ENCODE data around the gene SAMD13.

SAMD13 gene

DNA sequence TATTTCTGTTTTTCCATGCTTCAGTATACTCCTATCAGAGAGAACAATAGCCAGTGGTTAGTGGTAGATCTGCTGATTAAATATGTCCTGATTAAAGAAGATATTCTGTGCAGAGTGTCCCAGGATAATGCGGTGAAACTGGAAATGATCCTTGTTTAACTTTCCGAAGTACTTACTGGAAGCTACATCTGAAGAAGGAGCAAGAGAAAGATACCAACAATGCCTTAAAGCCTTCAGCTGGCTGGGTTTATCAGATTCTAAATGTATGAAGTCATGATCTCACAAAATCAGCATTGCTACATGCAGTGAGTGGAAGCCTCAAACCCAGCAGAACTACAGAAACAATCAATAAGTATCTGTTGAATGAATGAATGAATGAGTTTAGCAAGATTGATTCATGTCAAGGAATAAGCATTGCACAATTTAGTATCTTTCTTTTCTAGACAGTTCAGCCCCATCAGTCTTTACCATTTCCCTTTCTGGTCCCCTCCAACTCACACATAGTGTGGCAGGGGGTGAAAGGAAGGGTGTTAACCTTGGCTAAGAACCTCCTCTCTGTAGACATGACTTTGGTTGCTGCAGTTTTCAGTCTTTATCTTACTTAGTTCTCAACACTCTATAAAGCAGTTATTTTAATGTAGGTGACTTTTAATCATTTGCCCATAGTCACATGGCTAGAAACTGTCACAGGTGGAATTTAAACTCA lies 72.1 kb downstream of the SAMD13 start:
- DNase-seq (ENCODE audit: low spot score), result no peak

GRCh38 chr1:84374991-84375696 lies 73.6 kb downstream of the SAMD13 start:
- no peak for DNase-seq (ENCODE audit: low spot score)

DNA sequence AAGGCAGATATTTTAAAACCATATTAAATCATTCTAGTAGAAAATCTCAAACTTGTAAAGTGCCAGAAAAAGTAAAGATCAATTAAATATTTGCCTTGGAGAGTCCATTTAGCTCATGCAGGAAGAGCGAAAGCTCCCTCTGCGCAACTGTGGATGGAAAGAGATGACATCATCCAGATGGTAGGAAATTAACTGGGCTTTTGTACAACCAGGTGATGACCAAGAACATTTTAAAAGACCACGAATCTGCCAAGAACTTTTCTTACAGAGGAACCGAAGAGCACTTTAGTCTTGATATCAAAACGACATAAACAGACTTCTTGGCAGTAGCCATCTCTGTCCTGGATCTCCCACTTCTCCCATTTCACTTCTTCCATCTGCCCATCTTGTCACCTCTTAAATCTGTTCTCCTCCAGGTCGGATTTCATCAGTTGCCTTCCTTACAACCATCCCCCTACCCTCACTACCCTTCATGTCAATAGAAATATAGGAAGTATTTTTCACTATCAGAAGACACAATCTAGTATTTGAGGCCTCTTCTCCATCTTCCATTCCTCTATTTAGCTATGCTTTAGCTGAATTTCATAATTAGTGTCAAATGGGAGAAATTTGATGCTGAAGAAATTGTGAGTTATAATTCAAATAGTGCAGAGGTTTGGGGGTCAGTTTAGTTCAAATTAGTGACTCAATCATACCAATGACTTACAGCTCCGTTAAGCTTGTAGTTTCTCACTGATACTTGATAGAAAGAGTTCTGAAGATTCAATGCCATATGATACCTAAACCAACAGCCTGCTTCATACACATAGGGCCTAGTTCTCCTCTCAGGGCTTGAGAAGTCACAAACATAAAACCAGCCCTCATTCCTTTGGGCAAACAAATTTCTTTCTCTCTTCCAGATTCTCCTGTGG lies 74.7 kb downstream of the SAMD13 start:
- DNase-seq (ENCODE audit: low spot score), result no peak

- no peak for DNase-seq (ENCODE audit: low spot score)
These were observed 76.1 kb downstream of the SAMD13 start for GRCh38 chr1:84377480-84378095.

DNA sequence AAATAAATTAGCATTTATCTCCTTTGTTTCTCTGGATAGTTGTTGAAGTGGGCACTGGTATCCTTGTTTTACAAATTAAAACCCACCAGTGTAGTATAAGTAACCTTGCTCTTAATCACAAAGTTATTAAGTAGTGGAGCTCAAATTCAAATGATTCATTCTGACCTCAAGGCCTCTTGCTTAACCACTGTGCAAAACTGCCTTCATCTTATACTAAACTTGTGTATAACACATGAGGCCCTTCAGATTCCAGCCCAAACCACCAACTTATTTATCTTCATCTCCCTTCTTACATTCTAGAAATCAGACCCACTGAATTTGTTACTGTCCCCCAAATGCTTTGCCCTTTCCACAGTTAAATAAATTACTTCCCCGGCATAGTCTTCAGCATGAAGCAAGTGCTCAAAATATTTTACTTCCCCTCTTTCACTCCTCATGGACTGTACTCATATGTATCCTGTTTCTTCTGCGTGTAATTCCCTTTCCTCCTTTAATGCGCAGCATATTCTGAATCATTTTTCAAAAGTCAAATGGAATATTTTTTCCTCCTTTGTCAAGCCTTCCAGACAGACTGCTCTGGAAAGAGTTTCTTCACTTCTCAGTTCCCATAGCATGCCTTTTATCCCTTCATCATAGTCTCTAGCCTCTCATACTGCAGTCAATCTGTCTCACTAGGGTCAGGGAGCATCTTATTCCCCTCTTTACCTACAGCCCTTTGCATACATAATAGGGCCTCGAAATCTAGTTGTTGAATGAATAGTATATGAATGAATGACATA lies 77.8 kb downstream of the SAMD13 start:
- no peak for DNase-seq (ENCODE audit: low spot score)

- DNase-seq (ENCODE audit: low spot score), result no peak
These were observed 78.3 kb downstream of the SAMD13 start for GRCh38 chr1:84379917-84380180.

DNA sequence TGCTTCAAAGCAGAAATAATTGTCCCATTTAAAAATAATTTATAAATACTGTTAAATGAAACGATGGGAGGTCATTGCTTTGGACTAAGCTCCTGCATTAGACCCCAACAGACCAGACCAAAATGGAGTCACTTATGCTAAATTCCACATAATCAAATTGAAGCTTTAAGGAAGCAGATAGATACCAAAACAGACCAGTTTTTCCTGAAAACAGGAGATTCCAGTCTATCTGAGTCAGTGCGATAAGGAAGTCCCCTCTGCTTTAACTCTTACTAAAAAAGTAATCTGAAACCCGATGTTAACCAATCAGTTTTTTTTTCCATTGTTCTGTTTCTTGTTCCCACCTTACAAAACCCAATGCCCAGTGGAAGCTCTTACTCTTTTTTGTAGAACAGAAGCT lies 80.6 kb downstream of the SAMD13 start:
- no peak for DNase-seq (ENCODE audit: low spot score)

- DNase-seq (ENCODE audit: low spot score), result no peak
These were observed 83.8 kb downstream of the SAMD13 start for GRCh38 chr1:84385347-84385746.

DNA sequence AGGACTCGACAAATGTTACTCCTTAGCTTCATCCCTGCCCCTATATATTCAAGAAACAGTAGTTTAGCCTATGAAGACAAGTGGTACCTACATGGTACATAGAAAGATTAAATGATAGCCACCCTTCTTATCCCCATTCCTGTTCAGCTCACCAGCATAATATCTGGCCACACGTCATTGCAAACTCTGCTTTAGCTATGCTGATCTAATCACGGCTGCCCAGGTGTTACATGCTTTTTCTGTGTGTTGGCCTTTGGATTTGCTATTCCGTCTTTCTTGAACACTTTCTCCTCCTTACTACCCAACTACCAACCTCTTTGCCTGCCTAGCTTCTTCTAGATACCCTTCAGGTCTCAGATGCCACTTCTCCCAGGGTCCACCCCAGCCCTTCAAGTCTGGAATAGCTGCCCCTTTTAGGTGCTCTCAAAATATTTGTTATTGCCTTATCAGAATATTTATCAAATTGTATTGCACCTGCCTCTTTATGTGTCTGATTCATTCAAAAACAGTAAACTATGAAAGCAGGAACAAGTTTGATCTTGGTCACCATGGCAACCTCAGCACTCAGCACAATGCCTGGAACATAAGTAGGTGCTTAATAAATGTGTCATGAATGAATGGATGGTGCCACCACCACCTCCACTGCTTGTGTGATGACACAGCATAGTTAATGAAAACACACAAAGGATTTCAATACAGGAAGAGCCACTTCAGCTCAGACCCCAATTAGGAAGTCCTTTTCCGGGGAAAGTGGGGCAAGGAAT lies 85.4 kb downstream of the SAMD13 start:
- no peak for DNase-seq (ENCODE audit: low spot score)

DNA sequence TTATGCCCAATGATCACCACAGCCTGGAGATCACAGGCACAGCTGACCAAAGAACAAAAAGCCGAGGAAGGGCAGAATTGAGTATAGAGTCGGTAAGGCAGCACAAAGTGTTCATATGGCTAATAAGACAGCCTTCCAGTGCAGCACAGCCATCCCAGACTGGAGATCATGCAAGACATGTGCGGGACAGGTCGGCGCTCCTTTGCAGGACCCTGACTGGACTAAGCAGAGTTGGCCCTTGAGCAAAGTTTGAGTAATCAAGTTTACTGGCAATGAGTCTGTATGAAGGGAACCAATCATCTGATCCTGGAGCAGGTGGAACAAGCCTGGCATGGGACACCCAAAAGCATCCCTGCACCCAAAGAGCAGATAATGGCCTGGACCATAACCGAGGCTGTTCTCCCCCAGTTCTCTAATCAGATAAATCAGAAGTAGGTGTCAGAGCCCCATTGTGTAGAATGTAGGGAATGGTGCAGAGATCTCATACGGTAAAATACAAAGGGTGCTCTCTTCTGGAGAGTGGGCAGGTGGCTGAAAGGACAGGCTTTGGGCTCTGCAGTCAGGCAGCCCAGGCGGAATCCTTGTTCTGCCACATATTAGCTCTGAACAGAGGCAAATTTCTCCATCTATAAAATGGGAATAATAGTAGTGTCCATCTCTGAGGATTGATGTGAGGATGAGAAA lies 86.1 kb downstream of the SAMD13 start:
- DNase-seq (ENCODE audit: low spot score), result peak; percentile 63

GRCh38 chr1:84390226-84390625 lies 88.7 kb downstream of the SAMD13 start:
- DNase-seq (ENCODE audit: low spot score), result no peak

DNA sequence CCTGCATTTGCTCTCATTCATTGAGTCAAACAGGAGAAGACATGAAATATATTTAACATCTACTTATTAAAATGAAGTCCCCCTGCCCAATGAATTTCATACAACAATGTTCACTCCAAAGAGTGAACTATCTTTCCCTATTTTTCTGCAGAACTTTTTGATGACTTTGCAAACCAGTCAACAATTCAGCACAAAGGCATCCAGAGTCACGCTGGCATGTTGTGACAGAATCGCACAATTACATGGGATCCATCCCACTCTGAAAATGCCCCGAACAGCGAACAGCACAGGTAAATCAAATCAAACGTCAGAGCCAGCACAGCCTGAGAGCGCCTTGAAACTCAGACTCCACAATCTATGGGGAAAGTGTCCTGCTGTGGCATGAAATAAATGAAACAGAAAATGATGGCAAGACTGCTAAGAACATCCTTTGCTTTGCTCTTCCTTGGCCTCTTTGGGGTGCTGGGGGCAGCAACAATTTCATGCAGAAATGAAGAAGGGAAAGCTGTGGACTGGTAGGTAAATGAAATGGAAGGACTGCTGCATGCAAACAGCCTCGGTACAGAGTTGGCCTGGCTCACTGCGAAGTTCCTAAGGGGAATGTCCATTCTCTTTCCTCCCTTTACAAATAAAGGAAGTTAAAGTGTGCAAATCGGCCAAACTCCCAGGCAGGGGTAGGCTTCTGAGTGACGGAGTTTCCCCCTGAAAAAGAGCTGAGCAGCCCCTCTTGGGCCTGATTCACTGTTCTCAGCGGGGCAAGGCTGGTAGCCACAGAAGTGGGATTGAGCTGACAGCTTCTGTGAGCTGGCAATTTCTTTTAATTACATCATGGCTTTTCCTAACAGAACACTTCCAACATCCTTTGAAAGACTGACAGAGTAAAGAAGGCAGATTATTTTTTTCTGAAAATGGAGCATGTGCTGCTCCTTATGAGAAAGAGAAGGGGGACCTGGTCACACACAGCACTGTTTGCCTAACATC lies 97.0 kb downstream of the SAMD13 start, which contains the start of gene DNASE2B:
Gene DNASE2B, plus strand, starts transcription at position 310 of the 981 bp plus-strand sequence. Its CDS starts 81 bp downstream, at position 391.
- DNase-seq (ENCODE audit: low spot score), result no peak
